Muscle of arm (tissue), 12 donors: Measurements from ENCODE around the gene SH3BP4. TPM values are rescaled to one million over a fixed set of nuclear protein-coding genes. Genes with fewer than 3 reads are reported as not detected.
"Not testable (repeated sequence)": the region's sequence is repeated elsewhere in the genome, so short reads cannot be mapped to it uniquely, and the experiment has no call there.

ENCODE experiments used
- DNase-seq: peaks from one replicate; pipeline ENCODE4 v3.0.0-alpha.2; 2013
- polyA plus RNA-seq, 12 donors: library from polyadenylated mRNA; unstranded; fragments of 120-200 nt; gene quantifications; one replicate each; pipeline ENCODE4 v1.2.1, GENCODE V29; 2013; ENCODE audit not compliant: insufficient read length in 12 of 12

Gene SH3BP4
- polyA plus RNA-seq, 12 donors = 14.7 to 34.0 (median 17.1) TPM; not detected in 1

DNA sequence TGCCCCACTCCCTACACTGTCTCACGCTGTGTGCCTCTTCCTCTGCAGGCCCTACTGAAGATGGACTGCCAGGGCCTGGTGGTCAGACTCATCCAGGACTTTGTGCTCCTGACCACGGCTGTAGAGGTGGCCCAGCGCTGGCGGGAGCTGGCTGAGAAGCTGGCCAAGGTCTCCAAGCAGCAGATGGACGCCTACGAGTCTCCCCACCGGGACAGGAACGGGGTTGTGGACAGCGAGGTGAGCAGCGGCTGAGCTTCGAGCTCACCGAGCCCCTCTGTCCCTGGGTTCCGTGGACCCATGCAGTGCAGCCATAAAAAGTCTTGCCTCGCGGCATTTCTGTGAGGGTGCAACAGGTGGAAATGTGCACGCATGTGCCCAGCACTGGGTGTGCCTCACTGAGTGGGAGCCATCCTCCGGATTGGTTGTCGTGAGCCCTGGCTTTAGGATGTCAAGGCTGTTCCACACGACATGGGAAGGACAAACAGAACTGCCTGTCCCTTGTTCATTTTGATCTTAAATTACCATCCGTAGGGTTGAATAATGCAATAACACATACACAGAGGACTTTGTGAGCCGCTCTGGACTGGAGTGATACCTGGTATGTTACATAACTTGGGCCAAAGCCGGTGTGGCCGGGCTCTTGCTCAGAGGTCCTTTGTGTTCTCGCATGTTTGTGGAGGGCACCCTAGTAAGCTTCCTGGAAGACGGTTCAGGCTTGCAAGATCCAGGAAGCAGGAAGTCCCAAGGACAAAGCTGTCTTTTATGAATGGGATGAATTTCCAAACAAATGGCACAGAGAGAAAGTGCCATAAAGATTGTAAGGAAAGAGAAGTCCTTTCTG, 100.9 kb downstream of the SH3BP4 start:
- DNase-seq = no peak

DNA sequence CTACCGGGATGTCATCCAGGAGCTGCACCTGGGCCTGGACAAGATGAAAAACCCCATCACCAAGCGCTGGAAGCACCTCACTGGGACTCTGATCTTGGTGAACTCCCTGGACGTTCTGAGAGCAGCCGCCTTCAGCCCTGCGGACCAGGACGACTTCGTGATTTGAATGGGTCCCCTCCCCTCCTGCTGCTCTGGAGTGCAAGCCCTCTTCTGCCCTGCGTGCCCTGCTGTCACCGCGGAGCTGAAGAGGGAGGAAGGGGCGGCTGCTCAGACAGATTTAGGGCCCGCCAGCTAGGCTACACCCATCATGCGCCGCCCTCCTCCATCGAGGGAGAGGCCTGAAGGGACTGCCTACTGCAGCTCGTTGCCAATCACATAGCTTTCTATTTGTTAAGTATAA, 101.8 kb downstream of the SH3BP4 start:
- no peak for DNase-seq

DNA sequence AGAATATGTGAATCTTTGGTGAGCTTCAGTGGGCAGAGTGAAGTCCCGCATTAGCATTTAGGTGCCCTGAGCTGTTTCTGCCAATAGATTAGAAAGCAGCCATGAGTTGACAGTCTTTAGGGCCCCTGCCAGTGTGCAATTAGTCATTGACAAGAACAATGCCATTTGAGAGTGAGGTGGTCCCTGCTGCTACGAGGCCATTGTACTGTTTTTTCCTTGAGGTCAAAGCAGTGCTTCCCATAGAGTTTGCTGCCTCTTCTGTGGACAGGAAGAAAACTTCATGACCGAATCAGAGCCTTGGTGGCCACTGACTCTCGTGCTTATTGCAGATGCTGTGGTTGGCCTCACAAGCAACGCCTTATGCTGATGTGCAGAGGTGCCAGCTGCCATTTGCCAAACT, 102.7 kb downstream of the SH3BP4 start:
- DNase-seq = no peak

DNA sequence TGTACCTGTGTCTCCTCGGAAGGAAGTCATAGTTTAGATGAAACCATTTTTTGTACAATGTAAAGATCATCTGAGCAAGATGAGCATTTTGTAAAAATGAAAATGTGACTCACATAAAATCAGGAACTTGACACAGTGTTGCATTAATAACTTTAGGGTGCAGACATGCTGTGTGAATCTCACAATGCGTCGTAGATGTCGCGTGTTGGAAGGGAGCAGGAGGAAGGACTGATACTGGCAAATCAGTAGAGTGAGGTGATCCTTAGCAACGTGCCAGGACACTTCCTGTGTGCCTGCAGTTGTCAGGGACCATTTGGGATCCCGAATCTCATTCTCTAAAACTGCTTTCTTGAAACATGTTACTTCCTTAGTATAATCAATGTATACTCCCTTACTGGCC, 103.1 kb downstream of the SH3BP4 start:
- DNase-seq = no peak

DNA sequence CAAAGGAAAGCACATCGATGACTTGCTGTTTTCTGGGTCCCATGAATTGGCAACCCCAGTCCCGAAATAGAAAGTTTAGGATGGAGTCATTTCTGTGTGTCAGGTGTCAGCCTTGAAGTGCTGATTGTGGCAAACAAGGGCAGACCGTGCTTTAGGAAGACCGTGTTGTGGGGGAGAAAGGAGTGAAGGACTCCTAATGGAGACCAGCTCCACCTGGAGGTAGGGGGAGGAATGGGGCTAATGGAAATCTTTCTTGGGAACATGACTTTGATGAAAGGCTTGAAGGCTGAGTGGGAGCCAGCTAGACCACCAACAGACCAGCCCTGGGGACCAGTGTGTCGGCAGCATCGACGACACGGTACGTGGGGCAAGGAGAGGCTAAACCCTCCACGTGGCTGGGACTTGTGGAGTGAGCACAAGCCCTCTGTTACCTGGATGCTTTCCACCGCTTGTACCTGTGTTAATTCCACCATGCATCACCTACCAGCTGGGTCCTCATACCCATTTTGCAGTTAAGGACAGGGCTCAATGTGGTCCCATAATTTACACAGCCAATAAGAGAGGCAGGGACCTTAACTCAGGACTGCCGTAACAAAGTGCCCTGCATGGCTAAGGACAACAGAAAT, 104.2 kb downstream of the SH3BP4 start:
- no peak for DNase-seq

DNA sequence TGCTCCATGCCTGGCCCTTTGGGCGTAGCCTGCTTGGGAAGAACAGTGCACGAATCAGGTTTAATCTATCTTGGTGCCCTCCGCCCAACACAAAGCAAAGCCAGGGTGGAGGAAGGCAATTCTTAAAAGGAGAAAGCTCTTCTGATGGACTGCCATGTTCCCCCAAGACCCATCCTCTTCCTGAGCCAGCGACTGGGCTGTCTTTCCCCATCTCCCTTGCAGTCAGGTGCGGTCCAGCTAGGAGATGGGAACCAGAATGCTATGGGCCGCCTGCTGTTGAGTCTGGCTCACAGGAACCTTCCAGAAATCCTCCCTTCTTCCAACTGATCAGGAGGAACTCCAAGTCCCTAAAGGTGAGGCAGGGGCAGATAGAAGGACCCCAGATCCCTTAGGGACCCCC, 105.0 kb downstream of the SH3BP4 start:
- DNase-seq = no peak

DNA sequence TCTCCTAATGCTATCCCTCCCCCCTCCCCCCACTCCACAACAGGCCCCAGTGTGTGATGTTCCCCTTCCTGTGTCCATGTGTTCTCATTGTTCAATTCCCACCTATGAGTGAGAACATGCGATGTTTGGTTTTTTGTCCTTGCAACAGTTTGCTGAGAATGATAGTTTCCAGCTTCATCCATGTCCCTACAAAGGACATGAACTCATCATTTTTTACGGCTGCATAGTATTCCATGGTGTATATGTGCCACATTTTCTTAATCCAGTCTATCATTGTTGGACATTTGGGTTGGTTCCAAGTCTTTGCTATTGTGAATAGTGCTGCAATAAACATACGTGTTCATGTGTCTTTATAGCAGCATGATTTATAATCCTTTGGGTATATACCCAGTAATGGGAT, 105.8 kb downstream of the SH3BP4 start:
- DNase-seq = not testable (repeated sequence)

- no peak for DNase-seq
These were observed 107.3 kb downstream of the SH3BP4 start for GRCh38 chr2:235059161-235059560.

- DNase-seq = no peak
These were observed 109.8 kb downstream of the SH3BP4 start for GRCh38 chr2:235061656-235062055.

GRCh38 chr2:235063471-235063961, 111.7 kb downstream of the SH3BP4 start:
- DNase-seq = no peak

- no peak for DNase-seq
These were observed 113.2 kb downstream of the SH3BP4 start for GRCh38 chr2:235064976-235065375.

- no peak for DNase-seq
These were observed 114.7 kb downstream of the SH3BP4 start for GRCh38 chr2:235066490-235066889.

DNA sequence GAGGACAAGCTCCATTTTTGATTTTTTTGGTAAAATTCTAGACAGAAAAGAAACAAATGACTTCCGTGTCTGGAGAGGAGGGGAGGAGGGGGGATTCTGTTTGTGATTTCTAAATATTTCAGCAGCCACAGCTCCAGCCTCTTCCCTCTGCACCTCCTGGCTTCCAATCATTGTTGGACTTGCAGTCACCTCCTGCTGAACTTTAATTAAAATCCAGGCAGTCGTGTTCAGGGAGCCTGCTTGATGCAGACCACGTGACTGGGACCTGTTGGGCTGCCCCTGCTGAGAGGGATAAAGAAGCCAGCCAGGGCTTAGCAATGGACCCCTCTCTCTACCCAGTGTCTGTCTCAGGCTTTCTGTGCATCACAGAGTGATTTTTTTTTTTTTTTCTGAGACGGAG, 115.1 kb downstream of the SH3BP4 start:
- DNase-seq = no peak

DNA sequence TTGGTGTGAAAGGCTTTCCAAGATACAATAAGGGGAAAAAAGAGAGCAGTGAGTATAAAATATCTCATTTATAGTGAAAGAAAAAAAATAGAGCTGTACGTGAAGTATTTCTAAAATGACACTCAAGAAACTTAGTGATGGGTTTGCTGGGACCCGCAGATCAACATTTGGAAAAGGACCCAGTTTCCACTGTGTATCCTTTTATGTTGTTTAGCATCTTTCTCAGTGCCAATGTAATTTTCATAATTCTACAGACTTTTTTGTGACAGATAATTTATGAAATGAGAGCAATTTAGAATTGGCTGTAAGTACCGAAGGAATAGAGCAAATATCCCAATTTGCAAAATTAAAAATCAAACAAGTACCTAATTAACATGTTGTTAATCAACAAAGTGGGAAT, 116.9 kb downstream of the SH3BP4 start:
- DNase-seq = no peak

- no peak for DNase-seq
These were observed 118.4 kb downstream of the SH3BP4 start for GRCh38 chr2:235070063-235070706.

- DNase-seq = no peak
These were observed 122.1 kb downstream of the SH3BP4 start for GRCh38 chr2:235073868-235074413.

- no peak for DNase-seq
These were observed 125.2 kb downstream of the SH3BP4 start for GRCh38 chr2:235077046-235077445.

- no peak for DNase-seq
These were observed 126.4 kb downstream of the SH3BP4 start for GRCh38 chr2:235078182-235078581.

GRCh38 chr2:235078914-235079472, 127.2 kb downstream of the SH3BP4 start:
- no peak for DNase-seq

DNA sequence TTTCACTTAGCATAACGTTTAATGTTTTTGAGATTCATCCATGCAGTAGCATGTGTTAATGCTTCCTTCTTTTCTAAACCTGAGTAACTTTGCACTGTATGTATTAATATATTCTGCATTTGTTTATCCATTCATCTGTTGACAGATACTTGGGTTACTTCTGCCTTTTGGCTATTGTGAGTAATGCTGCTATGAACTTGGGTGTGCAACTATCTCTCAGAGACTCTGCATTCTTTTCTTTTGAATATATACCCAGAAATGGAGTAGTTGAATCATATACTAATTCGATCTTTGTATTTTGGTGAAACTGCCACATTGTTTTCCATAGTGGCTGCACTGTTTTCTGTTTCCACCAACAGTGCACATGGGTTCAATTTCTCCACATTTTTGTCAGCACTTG, 128.3 kb downstream of the SH3BP4 start:
- DNase-seq = no peak

DNA sequence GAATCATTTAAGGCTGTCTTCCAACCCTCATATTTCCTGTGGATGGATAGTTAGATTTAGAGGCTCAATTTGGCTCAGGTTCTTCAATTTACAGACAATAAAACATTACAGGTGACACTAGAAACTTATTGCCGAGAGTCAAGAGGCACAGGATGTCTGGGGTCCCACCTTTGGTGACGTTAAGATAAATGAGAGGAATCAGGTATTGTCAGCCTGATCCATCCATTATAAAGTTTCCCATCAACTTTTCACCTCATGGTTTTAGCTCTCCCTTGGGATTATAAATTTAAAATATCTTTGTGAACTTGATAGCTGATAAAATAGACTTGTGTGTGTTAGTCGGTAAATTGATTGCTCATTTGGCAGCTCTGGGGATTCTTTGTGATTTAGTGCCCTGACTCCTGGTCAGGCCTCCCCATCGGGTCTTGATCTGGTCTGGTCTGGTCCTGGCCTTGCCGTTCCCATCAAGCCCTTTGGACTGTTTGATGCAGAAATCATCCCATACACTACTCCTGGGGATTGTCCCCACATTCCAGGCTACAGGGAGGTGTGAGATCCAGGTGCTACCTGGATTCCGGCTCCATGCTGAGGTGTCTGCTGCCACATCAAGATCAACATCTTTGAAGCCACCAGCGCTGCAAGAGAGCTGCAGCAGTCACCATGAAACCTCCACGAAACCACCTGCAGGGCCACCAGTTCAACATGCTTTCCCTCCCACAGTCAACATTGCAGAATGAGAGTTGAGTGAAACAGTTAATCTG, 130.9 kb downstream of the SH3BP4 start:
- no peak for DNase-seq
